WERI-Rb-1 (cell line): ENCODE data around the gene STAT6.

Experiments used
- DNase-seq: peaks from one replicate; pipeline ENCODE4 v3.0.0-alpha.2; 2020
- H3K27ac ChIP-seq: fragments of 250-450 bp; sonication (Bioruptor Pico); 2 replicates; pipeline ENCODE4 v1.5.1; 2020; ENCODE audit warnings: mild to moderate bottlenecking, moderate library complexity
- H3K27me3 ChIP-seq: fragments of 250-450 bp; sonication (Bioruptor Pico); 2 replicates; pipeline ENCODE4 v1.5.1; 2021; ENCODE audit warnings: mild to moderate bottlenecking, low read depth, moderate library complexity; ENCODE audit not compliant: insufficient read depth, severe bottlenecking
- H3K36me3 ChIP-seq: fragments of 250-450 bp; sonication (Bioruptor Pico); 2 replicates; pipeline ENCODE4 v1.5.1; 2020; ENCODE audit warnings: mild to moderate bottlenecking, moderate library complexity
- H3K4me3 ChIP-seq: 2 replicates; pipeline ENCODE4 v1.5.1; 2011; ENCODE audit warnings: low read depth, mild to moderate bottlenecking, control low read depth, low read length
- H3K9me3 ChIP-seq: fragments of 250-450 bp; sonication (Bioruptor Pico); 2 replicates; pipeline ENCODE4 v1.5.1; 2021; ENCODE audit warnings: mild to moderate bottlenecking, moderate library complexity; ENCODE audit not compliant: severe bottlenecking
- CTCF ChIP-seq: IDR thresholded peaks from 2 replicates; pipeline ENCODE4 v1.5.1; 2011; ENCODE audit warnings: low read depth, mild to moderate bottlenecking, control low read depth, inconsistent platforms, low read length

STAT6 gene

DNA sequence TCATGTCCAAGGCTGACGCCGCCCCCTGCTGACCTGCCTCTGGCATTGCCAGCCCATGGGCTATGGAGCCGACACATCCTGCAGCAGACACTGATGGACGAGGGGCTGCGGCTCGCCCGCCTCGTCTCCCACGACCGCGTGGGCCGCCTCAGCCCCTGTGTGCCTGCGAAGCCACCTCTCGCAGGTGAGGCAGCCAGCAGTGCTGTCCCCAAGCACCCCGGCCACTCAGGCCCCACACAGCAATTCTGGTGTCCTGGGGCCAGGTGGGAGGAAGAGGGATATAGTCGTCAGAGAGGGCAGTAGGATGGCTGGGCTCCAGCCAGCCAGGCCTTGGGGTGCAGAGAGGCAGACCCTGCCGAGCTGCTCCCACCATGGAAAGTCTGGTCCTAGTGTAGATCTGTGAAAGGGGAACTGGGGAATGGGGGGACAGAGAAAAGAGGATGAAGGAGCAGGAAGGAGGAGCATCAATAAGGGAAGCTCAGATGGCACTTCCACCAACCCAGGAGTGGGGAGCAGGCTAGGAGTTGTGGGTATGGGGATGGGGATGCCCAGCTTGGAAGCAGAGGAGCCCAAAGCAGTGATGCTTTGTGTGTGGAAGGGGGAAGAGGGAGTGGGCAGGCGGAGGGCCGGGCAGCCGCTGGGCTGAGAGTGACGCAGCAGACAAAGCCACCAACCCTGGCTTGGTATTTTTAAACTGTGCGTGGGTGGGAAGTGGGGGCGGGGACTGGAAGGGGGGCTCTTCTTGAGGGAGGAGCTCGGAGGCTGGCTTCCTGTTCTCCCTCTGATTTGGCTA is 17.6 kb downstream of the STAT6 start:
- no peaks in the 10 kb centered on the region for H3K27me3 ChIP-seq
- peaks cover 46% of the 10 kb centered on the region for H3K36me3 ChIP-seq
- H3K27ac ChIP-seq, result no peak overlapping the region
- H3K4me3 ChIP-seq, result no peak overlapping the region
- H3K9me3 ChIP-seq, result no peaks in the 10 kb centered on the region
- TF ChIP-seq CTCF, result peak; percentile 93
- peak; percentile 75 for DNase-seq

DNA sequence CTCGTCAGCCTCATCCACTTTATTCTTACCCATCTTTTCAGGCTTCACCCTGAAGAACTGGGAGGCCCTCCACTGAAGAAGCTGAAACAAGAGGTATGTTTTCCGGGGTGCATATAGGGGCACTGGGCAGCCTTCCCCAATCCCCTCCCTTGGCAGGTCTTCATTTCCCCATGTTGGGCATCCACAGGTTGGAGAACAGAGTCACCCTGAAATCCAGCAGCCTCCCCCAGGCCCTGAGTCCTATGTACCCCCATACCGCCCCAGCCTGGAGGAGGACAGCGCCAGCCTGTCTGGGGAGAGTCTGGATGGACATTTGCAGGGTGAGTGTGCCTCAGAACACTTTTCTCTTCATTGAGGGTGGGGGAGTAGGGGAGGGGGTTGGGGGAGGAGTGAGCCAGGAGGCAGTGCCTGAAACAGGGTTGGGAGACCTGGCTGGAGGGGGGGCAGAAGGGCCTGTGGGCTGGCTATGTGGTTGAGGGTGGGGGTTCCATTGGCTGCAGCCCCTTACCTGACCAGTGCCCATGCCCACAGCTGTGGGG is 18.2 kb downstream of the STAT6 start:
- H3K27ac ChIP-seq, result no peak overlapping the region
- no peaks in the 10 kb centered on the region for H3K27me3 ChIP-seq
- H3K4me3 ChIP-seq, result no peak overlapping the region
- no peak for TF ChIP-seq CTCF
- no peaks in the 10 kb centered on the region for H3K9me3 ChIP-seq
- H3K36me3 ChIP-seq, result peaks cover 46% of the 10 kb centered on the region
- no peak for DNase-seq

- Histone ChIP-seq H3K27me3 (no peaks in the 10 kb centered on the region), H3K4me3 (no peak overlapping the region), H3K9me3 (no peaks in the 10 kb centered on the region), H3K27ac (no peak overlapping the region), H3K36me3 (peaks cover 46% of the 10 kb centered on the region)
- no peak for TF ChIP-seq CTCF
- no peak for DNase-seq
Measured at GRCh38 chr12:57092529-57092862, 18.7 kb downstream of the STAT6 start.

DNA sequence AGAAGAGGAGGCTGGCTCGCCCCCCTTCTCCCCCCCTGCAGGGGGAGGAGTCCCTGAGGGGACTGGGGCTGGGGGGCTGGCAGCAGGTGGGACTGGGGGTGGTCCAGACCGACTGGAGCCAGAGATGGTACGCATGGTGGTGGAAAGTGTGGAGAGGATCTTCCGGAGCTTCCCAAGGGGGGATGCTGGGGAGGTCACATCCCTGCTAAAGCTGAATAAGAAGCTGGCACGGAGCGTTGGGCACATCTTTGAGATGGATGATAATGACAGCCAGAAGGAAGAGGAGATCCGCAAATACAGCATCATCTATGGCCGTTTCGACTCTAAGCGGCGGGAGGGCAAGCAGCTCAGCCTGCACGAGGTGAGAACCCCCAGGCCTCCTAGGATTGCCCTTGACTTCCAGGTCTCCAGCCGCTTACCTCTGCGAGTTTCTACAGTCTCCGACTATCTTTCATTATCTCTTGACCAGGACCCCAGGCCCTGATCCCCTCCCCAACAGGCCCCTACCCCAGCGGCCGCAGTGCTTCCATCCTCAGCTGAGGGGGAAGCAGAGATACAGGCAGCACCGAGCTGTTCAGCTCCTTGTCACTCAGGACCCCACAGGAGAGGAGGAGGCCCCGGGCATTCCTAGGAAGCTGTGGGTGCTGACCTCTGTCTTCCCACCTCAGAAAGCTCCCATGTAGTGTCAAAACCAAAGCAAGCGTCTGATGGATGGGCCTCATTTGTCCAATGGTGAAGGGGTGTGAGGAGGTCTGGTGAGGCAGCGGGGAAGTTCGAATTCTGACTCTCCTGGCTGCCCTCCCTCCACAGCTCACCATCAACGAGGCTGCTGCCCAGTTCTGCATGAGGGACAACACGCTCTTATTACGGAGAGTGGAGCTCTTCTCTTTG is 19.3 kb downstream of the STAT6 start:
- no peak overlapping the region for H3K27ac ChIP-seq
- no peak overlapping the region for H3K4me3 ChIP-seq
- H3K36me3 ChIP-seq, result peaks cover 46% of the 10 kb centered on the region
- no peaks in the 10 kb centered on the region for H3K27me3 ChIP-seq
- no peak for TF ChIP-seq CTCF
- H3K9me3 ChIP-seq, result no peaks in the 10 kb centered on the region
- no peak for DNase-seq

- no peaks in the 10 kb centered on the region for H3K27me3 ChIP-seq
- no peaks in the 10 kb centered on the region for H3K9me3 ChIP-seq
- H3K27ac ChIP-seq, result no peak overlapping the region; the same call in 1 of the 2 replicates
- DNase-seq, result no peak
- peaks cover 46% of the 10 kb centered on the region for H3K36me3 ChIP-seq
- no peak overlapping the region for H3K4me3 ChIP-seq
- TF ChIP-seq CTCF, result no peak
Measured at GRCh38 chr12:57090924-57091637, 20.1 kb downstream of the STAT6 start.
